Measurements from ENCODE around the gene SALL1. TPM values are rescaled to one million over a fixed set of nuclear protein-coding genes. Genes with fewer than 3 reads are reported as not detected.

The SALL1 gene
- total RNA-seq, 2 donors from 2014 or later = 122 to 172 TPM

- no peak for DNase-seq
- peaks cover 8% of the 10 kb centered on the region for H3K9me3 Mint-ChIP-seq
- H3K9ac ChIP-seq (ENCODE audit: extremely low read depth, low read length, poor library complexity, severe bottlenecking) = no peak overlapping the region
- no peak for TF ChIP-seq CTCF (conservative IDR thresholded peaks at IDR 0.05)
- H3K36me3 ChIP-seq (ENCODE audit: control insufficient read depth, insufficient read depth, low read length) = no peaks in the 10 kb centered on the region
- no peaks in the 10 kb centered on the region for H3K4me1 ChIP-seq (ENCODE audit: control insufficient read depth, insufficient read depth, low read length)
- peaks cover 47% of the 10 kb centered on the region for H3K27me3 ChIP-seq (ENCODE audit: control insufficient read depth, insufficient read depth, low read length, poor library complexity, severe bottlenecking)
- no peak overlapping the region for H3K27ac ChIP-seq (ENCODE audit: low read depth, low read length)
- H3K36me3 Mint-ChIP-seq (ENCODE audit: low read depth) = no peaks in the 10 kb centered on the region
- no peak overlapping the region for H3K4me3 ChIP-seq (ENCODE audit: low read length)
- peaks cover 38% of the 10 kb centered on the region for H3K27me3 Mint-ChIP-seq (ENCODE audit: insufficient read depth)
- peaks cover 13% of the 10 kb centered on the region for H3K4me1 Mint-ChIP-seq
- H3K27ac Mint-ChIP-seq = no peak overlapping the region
- no peak overlapping the region for H3K4me3 Mint-ChIP-seq
- H3K9me3 ChIP-seq (ENCODE audit: control insufficient read depth, low read length) = peaks cover 5% of the 10 kb centered on the region
- 46 to 54% methylated on average over 4 to 6 of the region's 6 CpGs for WGBS, 2 experiments (ENCODE audit: insufficient coverage in 1 of 2, insufficient read length in 1 of 2)
These were observed 39.3 kb downstream of the SALL1 start for GRCh38 chr16:51111759-51112158.

GRCh38 chr16:51110700-51111157 lies 40.3 kb downstream of the SALL1 start:
- Mint-ChIP-seq H3K4me3 (no peak overlapping the region), H3K36me3 (ENCODE audit: low read depth) (no peaks in the 10 kb centered on the region), H3K27ac (no peak overlapping the region), H3K9me3 (peaks cover 8% of the 10 kb centered on the region), H3K27me3 (ENCODE audit: insufficient read depth) (peaks cover 38% of the 10 kb centered on the region), H3K4me1 (peaks cover 10% of the 10 kb centered on the region)
- Histone ChIP-seq H3K27ac (ENCODE audit: low read depth, low read length) (no peak overlapping the region), H3K9me3 (ENCODE audit: control insufficient read depth, low read length) (peaks cover 5% of the 10 kb centered on the region), H3K4me3 (ENCODE audit: low read length) (no peak overlapping the region), H3K36me3 (ENCODE audit: control insufficient read depth, insufficient read depth, low read length) (no peaks in the 10 kb centered on the region), H3K4me1 (ENCODE audit: control insufficient read depth, insufficient read depth, low read length) (no peaks in the 10 kb centered on the region), H3K27me3 (ENCODE audit: control insufficient read depth, insufficient read depth, low read length, poor library complexity, severe bottlenecking) (peaks cover 47% of the 10 kb centered on the region), H3K9ac (ENCODE audit: extremely low read depth, low read length, poor library complexity, severe bottlenecking) (no peak overlapping the region)
- WGBS, 2 experiments (ENCODE audit: insufficient coverage in 1 of 2, insufficient read length in 1 of 2) = 88 to 93% methylated on average over 3 of the region's 3 CpGs
- no peak for TF ChIP-seq CTCF (conservative IDR thresholded peaks at IDR 0.05)
- DNase-seq = no peak

- no peak overlapping the region for H3K27ac ChIP-seq (ENCODE audit: low read depth, low read length)
- no peak for TF ChIP-seq CTCF (conservative IDR thresholded peaks at IDR 0.05)
- no peak overlapping the region for H3K9ac ChIP-seq (ENCODE audit: extremely low read depth, low read length, poor library complexity, severe bottlenecking)
- peaks cover 8% of the 10 kb centered on the region for H3K9me3 Mint-ChIP-seq
- H3K4me1 ChIP-seq (ENCODE audit: control insufficient read depth, insufficient read depth, low read length) = no peaks in the 10 kb centered on the region
- no peak overlapping the region for H3K4me3 ChIP-seq (ENCODE audit: low read length)
- H3K27ac Mint-ChIP-seq = no peak overlapping the region
- no peak for DNase-seq
- peaks cover 24% of the 10 kb centered on the region for H3K27me3 Mint-ChIP-seq (ENCODE audit: insufficient read depth)
- peaks cover 5% of the 10 kb centered on the region for H3K9me3 ChIP-seq (ENCODE audit: control insufficient read depth, low read length)
- H3K36me3 ChIP-seq (ENCODE audit: control insufficient read depth, insufficient read depth, low read length) = no peaks in the 10 kb centered on the region
- H3K4me3 Mint-ChIP-seq = no peak overlapping the region
- WGBS, 2 experiments (ENCODE audit: insufficient coverage in 1 of 2, insufficient read length in 1 of 2) = 90% methylated on average over 2 of the region's 2 CpGs; no CpG with 5 or more reads in 1 of the 2 experiments
- H3K4me1 Mint-ChIP-seq = peaks cover 9% of the 10 kb centered on the region
- H3K27me3 ChIP-seq (ENCODE audit: control insufficient read depth, insufficient read depth, low read length, poor library complexity, severe bottlenecking) = peaks cover 37% of the 10 kb centered on the region
- no peaks in the 10 kb centered on the region for H3K36me3 Mint-ChIP-seq (ENCODE audit: low read depth)
These were observed 41.9 kb downstream of the SALL1 start for GRCh38 chr16:51109173-51109572.

Measured in endodermal cell (in vitro differentiated cells).